ENCODE measurements around the gene CDC42BPA. TPM values are rescaled to one million over a fixed set of nuclear protein-coding genes. Genes with fewer than 3 reads are reported as not detected.

CDC42BPA gene
- total and polyA plus RNA-seq, 9 of the 15 experiments (the other 6 are each of a cell fraction or from before 2014, with no cell fraction given): 8.0 to 77.5 (median 52.1) TPM

DNA sequence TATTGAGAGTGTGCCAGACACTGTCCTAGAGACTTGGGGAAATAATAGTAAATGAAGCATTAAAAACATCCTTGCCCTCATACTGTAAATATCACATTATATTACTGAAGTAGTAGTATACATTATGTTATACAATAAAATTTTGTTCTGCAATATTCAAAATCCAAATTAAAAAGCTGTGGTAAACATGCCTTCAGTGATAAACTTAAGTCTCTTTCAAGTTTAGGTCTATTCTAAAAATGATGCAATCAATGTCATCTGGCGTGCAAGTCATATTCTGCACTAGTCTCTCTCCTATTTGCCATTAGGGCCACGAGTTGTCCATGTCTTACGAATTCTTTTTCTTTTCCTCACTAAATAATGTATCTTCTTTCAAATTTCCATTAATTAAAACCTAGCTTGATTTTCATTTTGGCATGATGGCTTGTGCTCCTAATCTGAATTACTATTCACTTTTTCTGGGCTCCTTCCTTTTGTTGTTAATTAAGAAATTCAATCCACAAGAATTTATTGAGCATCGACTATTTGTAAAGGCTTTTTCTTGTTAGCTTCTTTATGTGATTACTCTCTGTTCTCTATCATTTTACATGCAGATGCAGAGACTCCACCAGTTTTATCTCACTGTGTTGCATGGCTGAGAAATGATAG lies 247.5 kb downstream of the CDC42BPA start (continued):
- TF ChIP-seq NBN (IDR thresholded peaks at IDR 0.05; ENCODE audit: low read depth) (peak; percentile 56; the same call in 1 of the 2 replicates), NR2C1 (IDR thresholded peaks at IDR 0.05) (no peak), NR2C1 (tag; IDR thresholded peaks at IDR 0.05) (peak; percentile 40), TBL1XR1 (IDR thresholded peaks at IDR 0.05; ENCODE audit: low read length in 2 of 2) (0 out of 4 replicates have a peak, but pooled peaks of 1 of the 2 experiments have one; percentile 12), NR2C2 (CRISPR knock-in tag; IDR thresholded peaks at IDR 0.05) (no peak), NR2C2 (tag; IDR thresholded peaks at IDR 0.05) (0 out of 2 replicates have a peak, but pooled peaks have one; percentile 15), FOSL1 (tag; conservative IDR thresholded peaks at IDR 0.05) (0 out of 2 replicates have a peak, but pooled peaks have one; percentile 16), CXXC5 (CRISPR knock-in tag; IDR thresholded peaks at IDR 0.05) (peak; percentile 53), ZNF197 (CRISPR knock-in tag; IDR thresholded peaks at IDR 0.05; ENCODE audit: low read depth) (0 out of 2 replicates have a peak, but pooled peaks have one; percentile 52), E2F3 (CRISPR knock-in tag; IDR thresholded peaks at IDR 0.05) (no peak), SMAD4 (CRISPR knock-in tag; conservative IDR thresholded peaks at IDR 0.05) (peak; percentile 82; the same call in 1 of the 2 replicates), EP400 (IDR thresholded peaks at IDR 0.05) (peak; percentile 39), JUN (IDR thresholded peaks at IDR 0.05; ENCODE audit: borderline replicate concordance, low read depth, low read length) (0 out of 2 replicates have a peak, but pooled peaks have one; percentile 43), JUN (CRISPR knock-in tag; IDR thresholded peaks at IDR 0.05; ENCODE audit: borderline replicate concordance) (no peak), CSDE1 (IDR thresholded peaks at IDR 0.05) (no peak)
- TF ChIP-seq, protein P1, sequence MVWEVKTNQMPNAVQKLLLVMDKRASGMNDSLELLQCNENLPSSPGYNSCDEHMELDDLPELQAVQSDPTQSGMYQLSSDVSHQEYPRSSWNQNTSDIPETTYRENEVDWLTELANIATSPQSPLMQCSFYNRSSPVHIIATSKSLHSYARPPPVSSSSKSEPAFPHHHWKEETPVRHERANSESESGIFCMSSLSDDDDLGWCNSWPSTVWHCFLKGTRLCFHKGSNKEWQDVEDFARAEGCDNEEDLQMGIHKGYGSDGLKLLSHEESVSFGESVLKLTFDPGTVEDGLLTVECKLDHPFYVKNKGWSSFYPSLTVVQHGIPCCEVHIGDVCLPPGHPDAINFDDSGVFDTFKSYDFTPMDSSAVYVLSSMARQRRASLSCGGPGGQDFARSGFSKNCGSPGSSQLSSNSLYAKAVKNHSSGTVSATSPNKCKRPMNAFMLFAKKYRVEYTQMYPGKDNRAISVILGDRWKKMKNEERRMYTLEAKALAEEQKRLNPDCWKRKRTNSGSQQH (CRISPR knock-in tag; IDR thresholded peaks at IDR 0.05): no peak
- TF ChIP-seq, protein P2, sequence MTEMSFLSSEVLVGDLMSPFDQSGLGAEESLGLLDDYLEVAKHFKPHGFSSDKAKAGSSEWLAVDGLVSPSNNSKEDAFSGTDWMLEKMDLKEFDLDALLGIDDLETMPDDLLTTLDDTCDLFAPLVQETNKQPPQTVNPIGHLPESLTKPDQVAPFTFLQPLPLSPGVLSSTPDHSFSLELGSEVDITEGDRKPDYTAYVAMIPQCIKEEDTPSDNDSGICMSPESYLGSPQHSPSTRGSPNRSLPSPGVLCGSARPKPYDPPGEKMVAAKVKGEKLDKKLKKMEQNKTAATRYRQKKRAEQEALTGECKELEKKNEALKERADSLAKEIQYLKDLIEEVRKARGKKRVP (CRISPR knock-in tag; IDR thresholded peaks at IDR 0.05): peak; percentile 94
- TF ChIP-seq, protein P3, sequence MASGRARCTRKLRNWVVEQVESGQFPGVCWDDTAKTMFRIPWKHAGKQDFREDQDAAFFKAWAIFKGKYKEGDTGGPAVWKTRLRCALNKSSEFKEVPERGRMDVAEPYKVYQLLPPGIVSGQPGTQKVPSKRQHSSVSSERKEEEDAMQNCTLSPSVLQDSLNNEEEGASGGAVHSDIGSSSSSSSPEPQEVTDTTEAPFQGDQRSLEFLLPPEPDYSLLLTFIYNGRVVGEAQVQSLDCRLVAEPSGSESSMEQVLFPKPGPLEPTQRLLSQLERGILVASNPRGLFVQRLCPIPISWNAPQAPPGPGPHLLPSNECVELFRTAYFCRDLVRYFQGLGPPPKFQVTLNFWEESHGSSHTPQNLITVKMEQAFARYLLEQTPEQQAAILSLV (tag; IDR thresholded peaks at IDR 0.05): peak; percentile 77; the same call in 1 of the 2 replicates
